ENCODE measurements around the gene PRMT3. TPM values are rescaled to one million over a fixed set of nuclear protein-coding genes. Genes with fewer than 3 reads are reported as not detected.

Gene PRMT3
- total RNA-seq, 1 experiment from 2014 or later = 39.6 TPM

DNA sequence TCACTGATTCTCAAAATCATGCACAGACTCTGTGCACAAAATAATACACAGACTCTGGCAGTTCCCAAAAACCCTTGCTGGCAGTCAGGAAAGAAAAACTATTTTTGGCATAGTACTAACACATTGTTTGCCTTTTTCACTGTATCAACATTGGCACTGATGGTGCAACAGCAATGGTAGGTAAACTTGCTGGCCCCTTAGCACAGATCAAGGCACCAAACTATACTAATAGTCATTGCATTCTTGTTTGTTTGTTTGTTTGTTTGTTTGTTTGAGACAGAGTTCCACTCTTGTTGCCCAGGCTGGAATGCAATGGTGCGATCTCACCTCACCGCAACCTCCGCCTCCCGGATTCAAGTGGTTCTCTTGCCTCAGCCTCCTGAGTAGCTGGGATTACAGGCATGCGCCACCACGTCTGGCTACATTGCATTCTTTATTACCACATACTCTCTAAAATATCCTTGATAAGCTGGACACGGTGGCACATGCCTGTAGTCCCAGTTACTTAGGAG, 130.9 kb downstream of the PRMT3 start:
- no peaks in the 10 kb centered on the region for H3K36me3 ChIP-seq (ENCODE audit: insufficient read depth, low read length)
- no peak overlapping the region for H3K4me2 ChIP-seq (ENCODE audit: low read depth, low read length, poor library complexity, severe bottlenecking)
- H3K9me3 ChIP-seq (ENCODE audit: low read length) = no peaks in the 10 kb centered on the region
- no peaks in the 10 kb centered on the region for H3K79me2 ChIP-seq (ENCODE audit: low read length)
- no peak overlapping the region for H3K27ac ChIP-seq (ENCODE audit: low read length)
- DNase-seq = no peak
- no peaks in the 10 kb centered on the region for H3K27me3 ChIP-seq (ENCODE audit: low read length)
- no peak overlapping the region for H3K9ac ChIP-seq (ENCODE audit: low read length)
- H3K9me2 ChIP-seq (replicated peaks; ENCODE audit: insufficient read depth, low read length) = no peaks in the 10 kb centered on the region
- H2AFZ ChIP-seq (ENCODE audit: low read length) = no peak overlapping the region
- no peaks in the 10 kb centered on the region for H3K4me1 ChIP-seq (ENCODE audit: low read length)
- no peaks in the 10 kb centered on the region for H4K20me1 ChIP-seq (ENCODE audit: insufficient read depth, low read depth, low read length)
- no peak overlapping the region for H3K4me3 ChIP-seq (ENCODE audit: low read length)

DNA sequence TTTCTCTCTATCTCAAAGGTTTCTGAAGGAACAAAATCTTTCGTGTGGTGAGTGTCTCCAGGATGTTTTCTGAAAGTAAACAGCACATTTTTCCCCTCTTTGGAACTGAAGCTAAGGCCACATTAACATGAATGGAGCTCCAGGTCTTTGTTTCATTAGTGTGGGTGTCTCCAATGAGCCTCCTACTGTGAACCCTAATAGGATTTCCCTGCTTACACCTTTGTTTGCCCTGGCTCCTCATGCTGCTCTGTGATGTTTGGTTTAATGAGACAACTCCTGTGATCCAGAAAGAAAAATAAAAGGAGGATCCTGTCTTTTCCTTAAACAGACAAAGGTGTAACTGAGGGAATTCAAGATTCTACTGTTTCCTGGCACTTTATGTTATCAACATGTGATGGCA, 135.0 kb downstream of the PRMT3 start:
- H3K9me2 ChIP-seq (replicated peaks; ENCODE audit: insufficient read depth, low read length) = no peaks in the 10 kb centered on the region
- no peaks in the 10 kb centered on the region for H3K4me1 ChIP-seq (ENCODE audit: low read length)
- DNase-seq = no peak
- no peaks in the 10 kb centered on the region for H3K9me3 ChIP-seq (ENCODE audit: low read length)
- H3K27ac ChIP-seq (ENCODE audit: low read length) = no peak overlapping the region
- no peaks in the 10 kb centered on the region for H3K36me3 ChIP-seq (ENCODE audit: insufficient read depth, low read length)
- no peak overlapping the region for H3K4me2 ChIP-seq (ENCODE audit: low read depth, low read length, poor library complexity, severe bottlenecking)
- no peaks in the 10 kb centered on the region for H3K79me2 ChIP-seq (ENCODE audit: low read length)
- H3K4me3 ChIP-seq (ENCODE audit: low read length) = no peak overlapping the region
- no peak overlapping the region for H2AFZ ChIP-seq (ENCODE audit: low read length)
- H3K9ac ChIP-seq (ENCODE audit: low read length) = no peak overlapping the region
- H3K27me3 ChIP-seq (ENCODE audit: low read length) = no peaks in the 10 kb centered on the region
- no peaks in the 10 kb centered on the region for H4K20me1 ChIP-seq (ENCODE audit: insufficient read depth, low read depth, low read length)

DNA sequence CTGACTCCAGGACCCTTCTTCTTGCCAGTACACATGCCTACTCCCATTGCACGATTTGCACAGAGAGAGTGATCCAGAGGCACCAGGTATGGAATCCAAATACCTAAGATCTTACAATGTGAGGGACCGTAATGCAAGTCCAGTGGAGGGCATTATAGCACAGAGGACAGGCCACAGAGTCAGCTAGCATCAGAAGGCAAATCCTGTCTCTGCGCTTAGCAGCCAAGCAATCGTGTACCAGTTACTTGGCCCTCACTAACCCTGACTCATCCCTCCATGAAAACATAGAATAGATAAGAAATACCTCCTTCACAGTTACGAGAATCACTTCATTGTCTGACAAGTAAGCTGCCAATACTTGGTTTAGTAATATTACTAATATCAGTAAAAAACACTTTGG, 142.2 kb downstream of the PRMT3 start:
- no peak overlapping the region for H3K4me3 ChIP-seq (ENCODE audit: low read length)
- H3K9me2 ChIP-seq (replicated peaks; ENCODE audit: insufficient read depth, low read length) = no peaks in the 10 kb centered on the region
- H3K9ac ChIP-seq (ENCODE audit: low read length) = no peak overlapping the region
- H3K4me1 ChIP-seq (ENCODE audit: low read length) = peaks cover 3% of the 10 kb centered on the region; the same call in 1 of the 2 replicates
- H3K4me2 ChIP-seq (ENCODE audit: low read depth, low read length, poor library complexity, severe bottlenecking) = no peak overlapping the region
- H3K9me3 ChIP-seq (ENCODE audit: low read length) = no peaks in the 10 kb centered on the region
- no peaks in the 10 kb centered on the region for H4K20me1 ChIP-seq (ENCODE audit: insufficient read depth, low read depth, low read length)
- no peaks in the 10 kb centered on the region for H3K27me3 ChIP-seq (ENCODE audit: low read length)
- H2AFZ ChIP-seq (ENCODE audit: low read length) = no peak overlapping the region
- no peak overlapping the region for H3K27ac ChIP-seq (ENCODE audit: low read length)
- H3K36me3 ChIP-seq (ENCODE audit: insufficient read depth, low read length) = no peaks in the 10 kb centered on the region
- no peak for DNase-seq
- no peaks in the 10 kb centered on the region for H3K79me2 ChIP-seq (ENCODE audit: low read length)

DNA sequence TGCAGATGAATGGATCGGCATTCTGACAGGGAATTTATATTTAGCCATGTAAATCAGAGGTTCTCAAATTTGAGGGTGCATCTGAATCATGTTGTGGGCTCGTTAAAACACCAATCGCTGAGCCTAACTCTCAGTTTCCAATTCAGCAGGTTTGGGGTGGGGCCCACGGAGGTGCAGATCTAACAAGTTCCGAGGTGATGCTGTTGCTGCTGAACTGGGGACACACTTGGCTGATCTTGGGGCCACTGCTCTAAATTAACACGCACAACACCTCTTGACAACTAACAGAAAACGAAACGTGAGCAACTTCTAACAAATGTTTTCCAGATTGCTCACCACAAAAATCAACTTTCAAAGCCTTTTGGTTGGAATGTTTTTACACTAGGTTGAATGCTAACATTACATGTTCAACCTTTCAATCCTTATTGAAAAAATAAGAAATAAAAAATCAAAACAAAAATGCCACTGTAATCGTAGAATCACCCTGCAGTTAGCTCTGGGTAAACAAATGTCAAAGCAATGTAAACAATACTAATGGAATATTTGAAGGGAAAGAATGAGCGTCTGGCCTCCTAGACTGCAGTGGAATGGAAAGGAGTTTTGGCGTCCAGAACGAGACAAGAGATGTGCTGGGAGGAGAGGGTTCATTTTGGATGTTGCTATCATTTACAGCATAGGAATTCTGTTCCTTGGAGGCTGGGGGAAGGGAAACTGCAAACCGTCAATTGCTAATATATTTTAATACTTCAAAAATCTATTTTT, 143.6 kb downstream of the PRMT3 start:
- Histone ChIP-seq H3K9me3 (ENCODE audit: low read length) (no peaks in the 10 kb centered on the region), H4K20me1 (ENCODE audit: insufficient read depth, low read depth, low read length) (no peaks in the 10 kb centered on the region), H3K36me3 (ENCODE audit: insufficient read depth, low read length) (no peaks in the 10 kb centered on the region), H3K4me3 (ENCODE audit: low read length) (no peak overlapping the region), H3K27ac (ENCODE audit: low read length) (no peak overlapping the region), H3K4me2 (ENCODE audit: low read depth, low read length, poor library complexity, severe bottlenecking) (no peak overlapping the region), H3K27me3 (ENCODE audit: low read length) (no peaks in the 10 kb centered on the region), H3K9me2 (replicated peaks; ENCODE audit: insufficient read depth, low read length) (no peaks in the 10 kb centered on the region), H3K4me1 (ENCODE audit: low read length) (peaks cover 3% of the 10 kb centered on the region; the same call in 1 of the 2 replicates), H3K79me2 (ENCODE audit: low read length) (no peaks in the 10 kb centered on the region), H3K9ac (ENCODE audit: low read length) (no peak overlapping the region), H2AFZ (ENCODE audit: low read length) (no peak overlapping the region)
- DNase-seq = no peak

DNA sequence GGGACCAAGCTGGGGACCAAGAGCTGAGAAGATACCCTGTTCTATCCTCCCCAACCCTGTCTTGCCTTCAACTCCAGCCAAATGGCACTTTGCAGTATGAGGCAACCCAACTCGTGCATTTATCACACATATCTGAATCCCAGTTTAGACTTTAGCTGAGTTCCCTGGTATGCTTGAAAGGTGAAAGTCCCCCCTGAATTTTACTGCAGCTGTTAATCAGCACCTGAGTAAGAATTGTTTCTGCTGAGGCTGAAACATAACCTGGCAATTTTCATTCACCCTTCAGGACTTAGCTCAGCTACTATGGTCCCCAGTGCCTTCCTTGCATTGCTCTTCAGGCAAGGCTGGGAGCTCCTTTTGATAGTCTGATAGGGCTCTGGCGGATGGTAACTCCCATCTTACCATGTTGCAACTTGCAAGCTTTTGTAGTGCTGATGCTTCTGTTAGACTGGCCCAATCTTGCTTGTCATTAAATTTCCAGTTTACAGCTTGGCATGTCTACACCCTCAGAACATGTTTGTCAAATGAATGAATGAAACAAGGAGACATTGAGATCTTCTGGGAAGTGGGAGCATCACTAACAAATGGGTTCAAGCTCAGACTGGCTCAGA, 147.9 kb downstream of the PRMT3 start:
- no peak overlapping the region for H3K27ac ChIP-seq (ENCODE audit: low read length)
- H3K4me2 ChIP-seq (ENCODE audit: low read depth, low read length, poor library complexity, severe bottlenecking) = no peak overlapping the region
- no peak overlapping the region for H3K4me3 ChIP-seq (ENCODE audit: low read length)
- H3K36me3 ChIP-seq (ENCODE audit: insufficient read depth, low read length) = no peaks in the 10 kb centered on the region
- H3K27me3 ChIP-seq (ENCODE audit: low read length) = no peaks in the 10 kb centered on the region
- H4K20me1 ChIP-seq (ENCODE audit: insufficient read depth, low read depth, low read length) = no peaks in the 10 kb centered on the region
- H3K9me3 ChIP-seq (ENCODE audit: low read length) = no peaks in the 10 kb centered on the region
- H3K9me2 ChIP-seq (replicated peaks; ENCODE audit: insufficient read depth, low read length) = no peaks in the 10 kb centered on the region
- H3K79me2 ChIP-seq (ENCODE audit: low read length) = no peaks in the 10 kb centered on the region
- DNase-seq = no peak
- peaks cover 3% of the 10 kb centered on the region; the same call in 1 of the 2 replicates for H3K4me1 ChIP-seq (ENCODE audit: low read length)
- no peak overlapping the region for H2AFZ ChIP-seq (ENCODE audit: low read length)
- no peak overlapping the region for H3K9ac ChIP-seq (ENCODE audit: low read length)

DNA sequence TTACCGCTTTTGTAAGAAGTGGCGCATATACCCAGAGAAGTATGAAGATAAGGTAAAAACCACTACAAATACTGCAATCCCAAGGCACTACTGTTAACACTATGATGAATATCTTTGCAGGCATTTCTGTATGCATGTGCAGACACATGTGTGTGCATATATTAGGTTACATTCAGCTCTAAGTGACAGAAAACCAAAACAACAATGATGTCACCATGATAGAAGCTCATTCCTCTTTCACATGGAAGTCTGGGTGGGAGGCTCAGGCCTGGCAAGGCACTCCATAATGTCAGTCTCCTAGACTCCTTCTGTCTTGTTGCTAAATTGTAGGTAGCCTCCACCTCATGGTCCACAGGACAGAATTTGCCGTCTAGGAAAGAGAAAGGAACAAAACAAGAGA, 148.8 kb downstream of the PRMT3 start:
- Histone ChIP-seq H2AFZ (ENCODE audit: low read length) (no peak overlapping the region), H4K20me1 (ENCODE audit: insufficient read depth, low read depth, low read length) (no peaks in the 10 kb centered on the region), H3K4me1 (ENCODE audit: low read length) (no peaks in the 10 kb centered on the region), H3K9me2 (replicated peaks; ENCODE audit: insufficient read depth, low read length) (no peaks in the 10 kb centered on the region), H3K9me3 (ENCODE audit: low read length) (no peaks in the 10 kb centered on the region), H3K27ac (ENCODE audit: low read length) (no peak overlapping the region), H3K79me2 (ENCODE audit: low read length) (no peaks in the 10 kb centered on the region), H3K4me3 (ENCODE audit: low read length) (no peak overlapping the region), H3K9ac (ENCODE audit: low read length) (no peak overlapping the region), H3K27me3 (ENCODE audit: low read length) (no peaks in the 10 kb centered on the region), H3K36me3 (ENCODE audit: insufficient read depth, low read length) (no peaks in the 10 kb centered on the region), H3K4me2 (ENCODE audit: low read depth, low read length, poor library complexity, severe bottlenecking) (no peak overlapping the region)
- no peak for DNase-seq

DNA sequence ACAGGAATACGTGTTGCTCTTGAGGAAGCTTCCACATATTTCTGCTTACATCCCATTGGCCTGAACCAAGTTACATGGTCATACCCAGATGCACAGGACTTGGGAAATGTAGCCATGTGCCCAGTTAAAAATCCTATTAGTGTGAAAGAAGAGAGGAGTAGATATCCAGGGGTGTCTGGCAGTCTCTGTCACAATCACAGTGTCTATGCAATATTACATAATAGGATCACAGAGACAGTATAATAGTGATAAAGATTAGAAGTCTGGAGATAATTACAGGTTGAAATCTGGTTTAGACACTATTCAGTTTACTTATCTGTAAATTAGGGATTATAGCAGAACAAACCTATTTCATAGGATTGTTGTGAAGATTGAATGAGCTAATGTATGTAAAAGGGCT, 149.3 kb downstream of the PRMT3 start:
- Histone ChIP-seq H3K9me2 (replicated peaks; ENCODE audit: insufficient read depth, low read length) (no peaks in the 10 kb centered on the region), H3K9me3 (ENCODE audit: low read length) (no peaks in the 10 kb centered on the region), H3K9ac (ENCODE audit: low read length) (no peak overlapping the region), H3K4me2 (ENCODE audit: low read depth, low read length, poor library complexity, severe bottlenecking) (no peak overlapping the region), H3K27me3 (ENCODE audit: low read length) (no peaks in the 10 kb centered on the region), H3K36me3 (ENCODE audit: insufficient read depth, low read length) (no peaks in the 10 kb centered on the region), H2AFZ (ENCODE audit: low read length) (no peak overlapping the region), H4K20me1 (ENCODE audit: insufficient read depth, low read depth, low read length) (no peaks in the 10 kb centered on the region), H3K4me3 (ENCODE audit: low read length) (no peak overlapping the region), H3K79me2 (ENCODE audit: low read length) (no peaks in the 10 kb centered on the region), H3K4me1 (ENCODE audit: low read length) (no peaks in the 10 kb centered on the region), H3K27ac (ENCODE audit: low read length) (no peak overlapping the region)
- DNase-seq = no peak

DNA sequence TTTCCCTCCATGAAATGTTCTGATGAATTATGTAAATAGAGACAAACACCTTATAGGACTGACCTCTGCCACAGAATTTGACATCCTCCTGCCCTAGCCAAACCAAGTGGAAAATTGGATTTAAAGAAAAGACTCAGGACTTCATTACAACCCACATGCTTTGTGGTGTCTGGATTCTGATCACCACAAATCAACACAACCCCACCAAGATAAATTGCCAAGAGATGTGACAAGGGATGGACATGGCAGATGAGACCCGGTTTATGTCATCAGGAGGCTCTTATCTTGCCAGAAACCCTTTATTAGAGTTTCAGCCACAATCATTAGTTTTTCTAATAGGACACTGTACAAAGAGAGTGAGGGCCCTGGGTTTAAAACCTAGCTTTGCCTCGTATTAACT, 154.0 kb downstream of the PRMT3 start:
- no peaks in the 10 kb centered on the region for H3K79me2 ChIP-seq (ENCODE audit: low read length)
- H3K9me3 ChIP-seq (ENCODE audit: low read length) = no peaks in the 10 kb centered on the region
- H3K9ac ChIP-seq (ENCODE audit: low read length) = no peak overlapping the region
- no peak overlapping the region for H3K4me2 ChIP-seq (ENCODE audit: low read depth, low read length, poor library complexity, severe bottlenecking)
- DNase-seq = no peak
- no peaks in the 10 kb centered on the region for H4K20me1 ChIP-seq (ENCODE audit: insufficient read depth, low read depth, low read length)
- H3K9me2 ChIP-seq (replicated peaks; ENCODE audit: insufficient read depth, low read length) = no peaks in the 10 kb centered on the region
- H3K36me3 ChIP-seq (ENCODE audit: insufficient read depth, low read length) = no peaks in the 10 kb centered on the region
- H3K4me3 ChIP-seq (ENCODE audit: low read length) = no peak overlapping the region
- no peak overlapping the region for H2AFZ ChIP-seq (ENCODE audit: low read length)
- H3K27ac ChIP-seq (ENCODE audit: low read length) = no peak overlapping the region
- H3K4me1 ChIP-seq (ENCODE audit: low read length) = no peaks in the 10 kb centered on the region
- no peaks in the 10 kb centered on the region for H3K27me3 ChIP-seq (ENCODE audit: low read length)

Data from Karpas-422 (cell line).